Stimulated activated CD4-positive, alpha-beta T cell treated with anti-CD3 and anti-CD28 coated beads, TNF-alpha, amount 100 ng/mL, for 1 hour (primary cell): ENCODE results near the gene PCP2.

Experiments
- DNase-seq, 3 donors: peaks; one replicate each; pipeline ENCODE4 v3.0.0-alpha.2; 2020; ENCODE audit warnings: low read depth in 3 of 3, low spot score in 1 of 3

Gene PCP2

GRCh38 chr19:7639863-7640348, 6.4 kb upstream of the PCP2 start:
- no peak for DNase-seq

DNA sequence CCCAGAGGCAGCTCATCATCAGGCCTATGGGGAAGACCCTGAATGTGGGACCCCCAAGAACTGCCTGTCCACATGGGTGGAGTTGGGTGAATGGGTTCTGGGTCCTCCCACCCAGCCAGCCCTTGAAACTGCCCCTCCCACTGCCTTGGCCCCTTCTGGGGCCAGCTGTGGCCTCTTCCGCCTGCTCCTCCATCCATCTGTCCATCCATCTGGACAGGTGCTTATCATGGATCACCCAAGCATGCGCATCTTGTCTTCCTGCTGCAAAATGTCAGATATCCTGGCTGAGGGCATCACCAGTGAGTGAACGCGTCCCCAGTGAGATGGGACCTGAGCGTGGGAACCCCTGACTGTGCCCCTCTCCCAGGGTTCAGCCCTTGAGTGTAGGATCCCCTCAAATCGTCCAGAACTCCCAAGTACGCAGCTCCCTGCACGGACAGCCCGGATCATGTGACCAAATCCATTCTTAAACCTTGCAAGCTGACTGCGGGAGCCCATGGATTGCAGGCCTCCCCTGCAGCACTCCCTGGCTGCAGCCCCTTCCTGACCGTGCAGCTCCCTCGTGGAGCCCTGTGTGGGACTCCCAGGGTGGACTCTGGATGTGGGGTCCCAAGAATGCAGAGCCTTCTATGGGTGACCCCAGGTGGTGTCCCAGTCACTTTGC, 5.4 kb upstream of the PCP2 start:
- no peak for DNase-seq

GRCh38 chr19:7637374-7638256, 4.1 kb upstream of the PCP2 start:
- DNase-seq, result no peak

GRCh38 chr19:7636691-7637373, 3.3 kb upstream of the PCP2 start, which contains the start of gene STXBP2:
Gene STXBP2, plus strand, starts transcription at chr19:7637110. Its CDS starts 40 bp downstream, at chr19:7637150.
- peak; percentile 84 to 95 (median 95) for DNase-seq

DNA sequence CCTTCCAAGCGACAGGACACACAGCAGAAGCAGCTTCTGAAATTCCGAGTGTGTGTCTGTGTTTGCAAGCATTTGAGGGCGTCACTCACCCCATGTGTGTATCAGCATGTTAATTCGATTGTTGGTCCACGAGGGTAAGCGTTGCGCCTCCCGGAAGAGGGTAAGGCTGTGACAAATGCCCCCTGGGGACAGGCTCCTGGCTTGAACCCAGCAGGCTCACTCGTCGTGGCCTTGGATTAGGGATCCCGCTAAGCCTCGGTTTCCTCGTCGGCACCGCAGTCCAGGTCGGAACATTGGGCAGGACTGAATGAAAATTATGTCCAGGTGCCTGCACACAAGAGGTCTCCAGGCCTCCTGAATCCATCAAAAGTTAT, 2.8 kb upstream of the PCP2 start:
- no peak for DNase-seq

GRCh38 chr19:7635670-7636069, 2.2 kb upstream of the PCP2 start:
- no peak for DNase-seq

GRCh38 chr19:7632340-7633203, 947 bp downstream of the PCP2 start:
- no peak for DNase-seq

DNA sequence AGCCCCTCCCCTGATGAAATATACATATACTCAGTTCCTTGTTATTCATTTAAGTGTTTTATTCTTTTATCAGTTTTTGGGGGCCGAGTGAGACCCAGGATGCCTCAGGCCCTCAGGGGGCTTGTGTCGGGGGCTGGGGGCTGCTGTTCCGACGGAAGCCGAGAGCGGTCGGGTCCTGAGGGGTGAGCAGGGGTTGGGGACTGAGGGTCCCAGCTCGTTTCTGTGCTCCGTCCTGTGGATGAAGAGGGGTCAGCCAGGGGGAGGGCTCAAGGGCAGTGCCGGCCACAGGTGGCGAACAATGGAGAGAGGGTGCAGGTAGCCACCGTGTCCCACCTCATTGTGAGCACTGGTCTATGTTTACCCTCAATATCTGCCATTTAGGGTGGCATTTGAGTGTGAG, 1.9 kb downstream of the PCP2 start:
- no peak for DNase-seq

DNA sequence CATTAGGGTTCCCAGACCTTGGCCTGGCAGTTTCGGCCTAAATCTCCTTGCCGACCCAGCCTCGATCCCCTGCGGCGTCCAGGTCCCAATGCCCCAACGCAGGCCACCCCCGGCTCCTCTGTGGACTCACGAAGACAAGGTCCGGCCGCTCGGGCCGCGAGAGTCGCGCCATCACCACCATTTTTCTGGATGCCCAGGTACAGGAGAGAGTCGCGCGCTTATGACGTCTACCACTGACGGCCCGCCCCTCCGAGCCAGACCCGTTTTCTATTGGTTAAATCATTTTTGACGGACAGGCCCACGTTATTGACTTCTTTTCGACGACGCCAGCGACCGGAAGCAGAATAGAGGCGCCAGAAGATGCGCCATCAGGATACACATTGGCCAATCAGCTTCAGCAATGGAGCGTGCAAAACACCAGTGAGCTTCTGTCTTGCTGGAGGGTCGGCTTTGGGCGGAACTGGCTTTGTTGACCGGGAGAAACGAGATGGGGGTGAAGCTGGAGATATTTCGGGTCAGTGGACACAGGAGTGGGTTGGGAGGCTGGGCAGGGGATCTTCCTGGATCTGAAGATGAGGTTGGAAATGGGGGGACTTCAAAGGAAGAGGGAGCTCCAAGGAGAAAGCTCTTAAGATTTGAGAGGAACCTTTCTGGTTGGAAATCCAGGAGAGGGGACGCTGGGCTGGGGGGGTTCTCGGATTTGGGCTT, 4.0 kb downstream of the PCP2 start, which contains the start of the genes PET100 and XAB2:
Gene PET100, plus strand, starts transcription at position 447 of the 708 bp plus-strand sequence. Its CDS starts 41 bp downstream, at position 488.
Gene XAB2, minus strand, starts transcription at position 199 of the 708 bp plus-strand sequence. Its CDS starts 18 bp downstream, at position 181.
- DNase-seq, result peak; percentile 86 to 92 (median 91)

DNA sequence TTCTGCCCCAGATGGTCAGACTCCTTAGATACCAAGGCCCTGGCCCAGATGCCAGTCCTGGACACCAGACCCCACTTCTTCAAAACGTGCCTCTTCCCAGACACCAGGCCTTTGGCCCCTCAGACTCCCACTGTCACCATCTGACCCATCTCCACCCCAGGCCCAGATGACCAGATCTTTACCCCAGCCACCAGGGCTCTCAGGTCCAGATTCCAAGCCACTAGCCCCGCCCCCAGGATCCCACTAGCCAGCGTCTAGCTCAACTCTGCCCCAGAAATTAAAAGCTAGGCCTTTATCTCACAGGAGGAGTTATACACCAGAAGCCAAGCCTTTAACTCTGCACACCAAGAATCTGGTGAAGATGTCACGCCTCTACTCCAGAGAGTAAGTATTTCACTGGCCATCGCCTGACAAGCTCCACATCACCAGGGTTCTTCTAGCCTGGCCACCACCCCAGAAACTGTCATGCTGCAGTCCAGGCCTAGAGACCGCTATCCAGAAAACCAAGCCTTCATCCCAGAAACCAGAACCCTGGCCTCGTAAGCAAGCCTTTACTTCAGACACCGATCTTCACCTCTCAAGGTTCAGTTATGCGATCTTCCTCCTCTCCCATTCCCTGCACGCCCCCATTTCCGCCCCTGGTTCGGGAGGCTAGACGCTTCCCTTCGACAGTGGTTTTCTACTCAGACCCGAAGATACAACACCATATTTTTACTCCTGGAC, 4.8 kb downstream of the PCP2 start:
- DNase-seq, result no peak

DNA sequence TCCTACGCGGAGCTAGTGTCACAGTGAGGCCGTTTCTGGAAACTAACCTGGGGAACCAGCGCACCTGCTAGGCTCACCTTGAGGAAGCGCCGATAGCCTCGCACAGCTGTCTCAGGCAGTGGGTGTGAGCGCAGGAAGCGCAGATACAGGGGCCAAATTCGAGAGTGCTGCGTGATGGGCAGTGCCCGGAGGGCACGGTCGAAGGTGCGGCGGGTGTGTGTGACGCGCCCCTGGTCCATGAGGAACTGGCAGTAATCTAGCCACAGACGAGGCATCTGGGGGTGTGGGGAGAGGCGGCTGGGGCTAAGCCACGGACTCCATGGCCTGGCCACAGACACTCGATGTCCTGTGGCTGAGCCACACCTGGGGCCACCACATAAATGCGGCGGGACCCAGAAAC, 6.4 kb downstream of the PCP2 start:
- DNase-seq, result no peak

GRCh38 chr19:7625763-7626372, 7.7 kb downstream of the PCP2 start:
- no peak for DNase-seq

GRCh38 chr19:7624810-7625209, 8.7 kb downstream of the PCP2 start:
- no peak for DNase-seq

- DNase-seq, result no peak
These were observed 9.6 kb downstream of the PCP2 start for GRCh38 chr19:7623725-7624603.

DNA sequence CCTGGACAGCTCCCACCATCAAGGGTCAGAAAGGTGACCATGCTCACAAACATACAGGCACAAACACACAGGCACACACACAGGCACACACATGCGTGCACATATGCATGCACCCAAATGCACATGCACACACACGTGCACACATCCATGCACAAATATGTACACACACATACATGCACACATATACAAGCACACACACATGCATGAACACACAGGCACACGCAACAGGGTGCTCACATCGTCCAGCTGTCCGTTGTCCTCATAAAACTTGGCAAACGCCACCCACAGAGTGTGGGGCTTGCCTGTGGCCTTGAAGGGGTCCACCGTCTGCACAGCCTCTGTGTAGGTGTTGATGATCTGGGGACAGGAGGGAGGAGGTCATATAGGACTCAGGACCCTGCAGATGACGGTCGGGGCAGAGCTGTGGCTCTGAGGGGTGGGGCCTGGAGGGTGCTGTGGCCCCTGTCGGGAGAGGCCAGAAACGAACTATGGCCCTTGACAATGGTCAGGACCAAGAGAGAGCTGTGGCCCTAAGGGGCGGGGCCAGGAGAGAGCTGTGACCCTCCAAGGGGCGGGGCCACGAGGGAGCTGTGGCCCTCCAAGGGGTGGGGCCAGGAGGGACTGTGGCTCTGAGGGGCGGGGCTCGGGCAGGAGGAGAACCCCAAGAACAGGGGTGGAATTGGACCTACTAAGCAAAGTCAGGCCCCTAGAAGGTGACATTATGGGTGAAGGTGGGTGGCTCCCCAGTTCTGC, 10.4 kb downstream of the PCP2 start:
- DNase-seq, result no peak

DNA sequence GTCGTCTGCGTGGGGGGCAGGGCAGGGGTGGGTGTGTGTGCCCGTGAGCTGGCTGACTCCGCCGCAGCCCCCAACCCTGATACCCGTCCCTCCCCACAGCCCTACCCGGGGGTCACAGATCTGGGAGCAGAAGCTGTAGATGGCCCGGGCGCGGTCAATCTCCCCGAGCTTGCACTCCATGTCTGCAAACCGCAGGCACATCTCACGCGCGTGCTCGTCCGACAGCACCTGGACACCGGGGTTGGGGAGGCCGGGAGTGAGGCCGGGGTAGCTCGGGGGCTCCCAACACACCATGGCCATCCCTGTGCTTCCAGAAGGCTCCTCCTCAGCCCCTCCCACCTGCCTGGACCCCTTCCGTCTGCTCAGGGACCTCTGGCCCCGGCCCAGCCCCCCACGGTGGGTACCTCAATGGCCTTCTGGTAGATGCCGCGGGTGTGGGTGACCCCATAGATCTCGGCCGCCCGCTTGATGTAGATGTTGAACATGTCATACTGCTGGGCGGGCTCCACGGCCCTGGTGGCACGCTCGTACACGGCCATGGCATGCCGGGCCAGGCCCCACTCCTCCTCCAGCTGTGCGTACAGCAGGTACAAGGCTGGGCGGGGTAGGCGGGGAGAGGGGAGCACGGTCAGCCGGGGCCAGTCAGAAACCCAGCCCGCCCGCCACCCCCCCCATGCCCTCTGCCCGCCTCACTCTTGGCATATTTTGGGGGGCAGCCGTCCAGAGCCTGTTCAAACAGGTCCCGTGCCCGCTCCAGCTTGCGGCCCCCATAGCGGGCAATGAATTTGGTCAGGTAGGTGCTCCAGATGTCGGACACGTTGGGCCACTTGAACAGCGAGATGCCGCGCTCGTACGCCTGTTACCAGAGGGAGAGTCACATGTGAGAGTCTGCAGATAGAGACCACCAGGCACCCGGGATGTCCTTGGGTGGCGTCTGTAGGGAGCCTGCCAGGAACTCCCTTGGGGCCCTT, 12.8 kb downstream of the PCP2 start:
- no peak for DNase-seq
